HG02610 (cell line): ENCODE results near the gene ACAD11.
"Not testable (repeated sequence)": the region's sequence is repeated elsewhere in the genome, so short reads cannot be mapped to it uniquely, and the experiment has no call there.

Experiments
- ATAC-seq: cut with Tn5 transposase; IDR thresholded peaks from one replicate; pipeline ENCODE4 v1.9.1; 2021; ENCODE audit warnings: mild to moderate bottlenecking, moderate library complexity; ENCODE audit not compliant: unreplicated experiment

ACAD11 gene

GRCh38 chr3:132556036-132556386 is 103.6 kb downstream of the ACAD11 start:
- not testable (repeated sequence) for ATAC-seq

- no peak for ATAC-seq
These were observed 104.1 kb downstream of the ACAD11 start for GRCh38 chr3:132555306-132556035.

GRCh38 chr3:132554437-132554836 is 105.2 kb downstream of the ACAD11 start:
- ATAC-seq, result no peak

GRCh38 chr3:132553826-132554225 is 105.8 kb downstream of the ACAD11 start:
- no peak for ATAC-seq

GRCh38 chr3:132550579-132551305 is 108.9 kb downstream of the ACAD11 start:
- ATAC-seq, result no peak

GRCh38 chr3:132549890-132550578 is 109.6 kb downstream of the ACAD11 start:
- peak; percentile 80 for ATAC-seq

GRCh38 chr3:132549169-132549568 is 110.4 kb downstream of the ACAD11 start:
- no peak for ATAC-seq

- no peak for ATAC-seq
These were observed 114.1 kb downstream of the ACAD11 start for GRCh38 chr3:132545471-132545870.

GRCh38 chr3:132544130-132544529 is 115.5 kb downstream of the ACAD11 start:
- no peak for ATAC-seq

- peak; percentile 65 for ATAC-seq
These were observed 116.4 kb downstream of the ACAD11 start for GRCh38 chr3:132543011-132543739.

- no peak for ATAC-seq
These were observed 117.0 kb downstream of the ACAD11 start for GRCh38 chr3:132542577-132542976.

- ATAC-seq, result no peak
These were observed 119.9 kb downstream of the ACAD11 start for GRCh38 chr3:132539681-132540080.

GRCh38 chr3:132538072-132538471 is 121.5 kb downstream of the ACAD11 start:
- no peak for ATAC-seq

GRCh38 chr3:132537297-132537696 is 122.3 kb downstream of the ACAD11 start:
- ATAC-seq, result no peak

GRCh38 chr3:132536442-132537153 is 123.0 kb downstream of the ACAD11 start:
- no peak for ATAC-seq

GRCh38 chr3:132535575-132536441 is 123.8 kb downstream of the ACAD11 start:
- no peak for ATAC-seq

- ATAC-seq, result no peak
These were observed 129.0 kb downstream of the ACAD11 start for GRCh38 chr3:132530624-132531023.

GRCh38 chr3:132522353-132522752 is 137.3 kb downstream of the ACAD11 start:
- peak; percentile 98 for ATAC-seq

- ATAC-seq, result no peak
These were observed 137.7 kb downstream of the ACAD11 start for GRCh38 chr3:132521901-132522300.

GRCh38 chr3:132519914-132520313 is 139.7 kb downstream of the ACAD11 start:
- ATAC-seq, result no peak
